22Rv1 (cell line): ENCODE measurements around the gene RAD54L.
"Not testable (repeated sequence)": the region's sequence is repeated elsewhere in the genome, so short reads cannot be mapped to it uniquely, and the experiment has no call there.

Experiments used
- CTCF ChIP-seq: fragments of 450-650 bp; IDR thresholded peaks from 2 replicates; pipeline ENCODE4 v1.5.1; 2017; ENCODE audit warnings: mild to moderate bottlenecking
- ZFX ChIP-seq: fragments of 450-650 bp; IDR thresholded peaks from 2 replicates; pipeline ENCODE4 v1.6.1; 2017; ENCODE audit warnings: antibody characterized with exemption, borderline replicate concordance

- not testable (repeated sequence) for TF ChIP-seq CTCF, ZFX
Measured at GRCh38 chr1:46319301-46319700, 71.7 kb downstream of the RAD54L start.
